K562 (cell line): ENCODE measurements around the gene ARL13B. TPM values are rescaled to one million over a fixed set of nuclear protein-coding genes. Genes with fewer than 3 reads are reported as not detected.

Experiments used
- ATAC-seq: fragments of 200-7000 bp; cut with Tn5 transposase; 3 replicates; pipeline ENCODE4 v1.9.1; 2020; ENCODE audit warnings: moderate library complexity
- BruUV-seq: library from RNA; stranded (reverse); fragments of 400-500 nt; replicated peaks from 2 replicates; lab custom pipeline; 2021; lab: Mats Ljungman, UMichigan
- CTCF ChIA-PET: fragments of 300-600 bp; formaldehyde crosslinking; extraction: SDS; loops from one replicate; lab custom pipeline; 2021; ENCODE audit warnings: low intra/inter-chr PET ratio; lab: Yijun Ruan, JAX
- POLR2A ChIA-PET: fragments of 300-600, 350-650 bp; sonication (Branson Sonifier 250); formaldehyde crosslinking; extraction: SDS; loops from one replicate; lab custom pipeline; 2021; ENCODE audit warnings: antibody characterized with exemption, inconsistent platforms; lab: Yijun Ruan, JAX
- DNase-seq, 4 experiments: peaks; one replicate each; pipeline versions ENCODE4 v3.0.0 to v3.0.0-alpha.2; 2011 to 2018; ENCODE audit warnings: low spot score in 3 of 4, mixed read lengths in 3 of 4; ENCODE audit errors: extremely low read depth in 1 of 4
- FAIRE-seq: peaks from 2 replicates; lab custom pipeline; 2011; peaks lifted over from hg19 to GRCh38; lab: Jason Lieb, UNC
- H2AFZ ChIP-seq: 2 replicates; pipeline ENCODE4 v1.6.0; 2011; ENCODE audit warnings: low read depth, low read length, control low read depth, inconsistent platforms
- H3K27ac ChIP-seq: fragments of 200-600 bp; 3 replicates; pipeline ENCODE4 v1.8.0; 2011; ENCODE audit warnings: low read depth, mild to moderate bottlenecking, control low read depth, inconsistent platforms, low read length, moderate library complexity, mixed read lengths; ENCODE audit errors: extremely low read depth
- H3K27me3 ChIP-seq, 2 experiments: fragments of 300-600 bp in 1 of 2; 2 replicates in 1 of 2; 3 replicates in 1 of 2; pipeline versions ENCODE4 v1.6.0 to v1.8.0; 2011; ENCODE audit warnings: inconsistent platforms in 2 of 2, low read length in 2 of 2, mild to moderate bottlenecking in 1 of 2, mixed read lengths in 1 of 2, moderate library complexity in 1 of 2; ENCODE audit not compliant: control insufficient read depth in 2 of 2, insufficient read depth in 2 of 2
- H3K36me3 ChIP-seq: fragments of 300-600 bp; 3 replicates; pipeline ENCODE4 v1.8.0; 2011; ENCODE audit warnings: mild to moderate bottlenecking, low read length, inconsistent platforms; ENCODE audit not compliant: control insufficient read depth, insufficient read depth
- H3K4me1 ChIP-seq, 2 experiments: fragments of 200-600 bp in 1 of 2; replicated peaks in 1 of 2; 2 replicates in 1 of 2; 3 replicates in 1 of 2; pipeline versions ENCODE4 v1.5.1 to v1.8.0; 2011; ENCODE audit warnings: inconsistent platforms in 2 of 2, low read length in 2 of 2, mild to moderate bottlenecking in 1 of 2, mixed read lengths in 1 of 2, moderate library complexity in 1 of 2; ENCODE audit not compliant: control insufficient read depth in 2 of 2, insufficient read depth in 2 of 2
- H3K4me2 ChIP-seq: 2 replicates; pipeline ENCODE4 v1.6.1; 2011; ENCODE audit warnings: low read length, control low read depth, inconsistent platforms, mixed read lengths; ENCODE audit not compliant: insufficient read depth
- H3K4me3 ChIP-seq: fragments of 200-600 bp; sonication (generic), shearing (Covaris generic); 2 replicates; pipeline ENCODE4 v1.5.1; 2016; ENCODE audit warnings: control low read depth, inconsistent platforms
- H3K79me2 ChIP-seq: fragments of 200-600 bp; 3 replicates; pipeline ENCODE4 v1.8.0; 2011; ENCODE audit warnings: low read length, inconsistent platforms; ENCODE audit not compliant: control insufficient read depth, insufficient read depth
- H3K9ac ChIP-seq, 2 experiments: 2 replicates each; pipeline versions ENCODE4 v1.6.0 to v1.6.1; 2011; ENCODE audit warnings: low read depth in 2 of 2, low read length in 2 of 2, control low read depth in 1 of 2, inconsistent platforms in 1 of 2, mild to moderate bottlenecking in 1 of 2, mixed read lengths in 1 of 2; ENCODE audit not compliant: insufficient read depth in 1 of 2
- H3K9me1 ChIP-seq: one replicate; pipeline ENCODE4 v1.6.0; 2011; ENCODE audit warnings: inconsistent platforms, mild to moderate bottlenecking, low read length, moderate library complexity; ENCODE audit not compliant: control insufficient read depth, insufficient read depth
- H3K9me3 ChIP-seq: replicated peaks from 2 replicates; pipeline ENCODE4 v1.5.1; 2011; ENCODE audit warnings: low read depth, low read length, inconsistent platforms; ENCODE audit not compliant: control insufficient read depth, insufficient read depth
- H4K20me1 ChIP-seq: replicated peaks from 2 replicates; pipeline ENCODE4 v1.6.1; 2011; ENCODE audit warnings: low read length, inconsistent platforms, mixed read lengths; ENCODE audit not compliant: control insufficient read depth, insufficient read depth
- BRD4 ChIP-seq: fragments of 200-600 bp; sonication (generic); IDR thresholded peaks from 2 replicates; pipeline ENCODE4 v1.6.1; 2017; ENCODE audit warnings: inconsistent platforms
- GATAD2A ChIP-seq: fragments of 450-650 bp; IDR thresholded peaks from 2 replicates; pipeline ENCODE4 v1.6.1; 2017
- SETDB1 ChIP-seq: IDR thresholded peaks from one replicate; pipeline ENCODE4 v1.6.1; 2012; ENCODE audit warnings: low read length, control low read depth, inconsistent platforms
- ZKSCAN1 ChIP-seq: fragments of 150-350 bp; IDR thresholded peaks from 2 replicates; pipeline ENCODE4 v1.6.1; 2016; ENCODE audit warnings: low read depth, low read length
- ZNF780A ChIP-seq: fragments of 250-450 bp; sonication (Bioruptor Pico); IDR thresholded peaks from 2 replicates; pipeline ENCODE4 v1.5.0; 2021; ENCODE audit warnings: mild to moderate bottlenecking
- WGBS: fragments of 100-300 bp; shearing (Covaris generic); methylation state at CpG from one replicate; pipeline ENCODE4 v1.1.6; 2016; ENCODE audit warnings: low coverage, mixed read lengths; ENCODE audit not compliant: insufficient coverage; ENCODE audit errors: missing lambda C conversion rate; 5-methylcytosine and 5-hydroxymethylcytosine counted together
- in situ Hi-C: fragments of 300-500 bp; cut with MboI; formaldehyde crosslinking; loops from 4 replicates; pipeline ENCODE4 v1.15.0; 2018; ENCODE audit warnings: inconsistent platforms, mixed read lengths
- intact Hi-C: fragments of 100-400 bp; cut with micrococcal nuclease; formaldehyde crosslinking; loops from 2 replicates; pipeline ENCODE4 v1.14.2; 2022
- polyA plus RNA-seq, 8 experiments: library from polyadenylated mRNA; depleted of rRNA in 4 of 8; stranded (reverse) in 5 of 8; unstranded in 3 of 8; fragments of >200 nt; fragmentation: Nextera tagmentation in 2 of 8; fragmentation: Illumina TruSeq in 1 of 8; extraction: Ambion mirVana in 2 of 8; extraction: Trizol in 1 of 8; gene quantifications; 2 replicates each; pipeline versions ENCODE4 v1.2.1 to v1.2.3, GENCODE V29; 2011 to 2014; ENCODE audit warnings: inconsistent platforms in 1 of 8, missing spikeins in 1 of 8
- total RNA-seq, 7 experiments: library from RNA; depleted of rRNA in 6 of 7; stranded (reverse); fragments of >200 nt in 6 of 7; fragmentation: Illumina TruSeq in 2 of 7; extraction: Trizol in 2 of 7; gene quantifications; 2 replicates each; pipeline versions ENCODE4 v1.2.1 to v1.2.3, GENCODE V29; 2011 to 2021; ENCODE audit warnings: low replicate concordance in 1 of 7
- TF ChIP-seq, protein P1 (sequence below): fragments of 450-650 bp; IDR thresholded peaks from 2 replicates; pipeline ENCODE4 v1.6.1; 2016
- TF ChIP-seq, protein P2 (sequence below), 3 experiments: IDR thresholded peaks in 2 of 3; conservative IDR thresholded peaks in 1 of 3; 2 replicates each; pipeline ENCODE4 v1.5.1; 2011 to 2012; ENCODE audit warnings: low read length in 3 of 3, mild to moderate bottlenecking in 3 of 3, control low read depth in 2 of 3, improper control_type of control experiment in 1 of 3, inconsistent platforms in 1 of 3, low read depth in 1 of 3, mixed read lengths in 1 of 3, moderate library complexity in 1 of 3; ENCODE audit not compliant: insufficient read depth in 2 of 3

The ARL13B gene
- total and polyA plus RNA-seq, 9 of the 15 experiments (the other 6 are each of a cell fraction or from before 2014, with no cell fraction given), result 4.1 to 16.9 (median 12.2) TPM

GRCh38 chr3:94099311-94099710 lies 119.4 kb downstream of the ARL13B start:
- H3K27ac ChIP-seq, result no peak overlapping the region
- no peak overlapping the region for H3K9ac ChIP-seq
- H3K79me2 ChIP-seq, result no peaks in the 10 kb centered on the region
- no peaks in the 10 kb centered on the region for H3K9me1 ChIP-seq
- no peak for TF ChIP-seq ZKSCAN1
- no peak overlapping the region for H3K4me3 ChIP-seq
- peaks cover 14% of the 10 kb centered on the region; the same call in 1 of the 3 replicates for H3K36me3 ChIP-seq
- intact Hi-C loops, result no loop called here
- no peaks in the 10 kb centered on the region for H3K9me3 ChIP-seq
- ATAC-seq, result no peak
- FAIRE-seq, result no peak
- CTCF ChIA-PET, result no interaction called here
- H2AFZ ChIP-seq, result no peak overlapping the region
- no peaks in the 10 kb centered on the region for H4K20me1 ChIP-seq
- BruUV-seq, result no TSS peak
- H3K4me2 ChIP-seq, result no peak overlapping the region
- H3K27me3 ChIP-seq, result no peaks in the 10 kb centered on the region
- POLR2A ChIA-PET, result interaction anchor here (0.6 kb wide), 1 partner anchor 243 kb away, joined by 3 read pairs; no protein-coding TSS in a partner anchor
- DNase-seq, result no peak
- no peaks in the 10 kb centered on the region for H3K4me1 ChIP-seq
- WGBS, result 91% methylated on average over 1 of the region's 1 CpG
- in situ Hi-C loops, result no loop called here

DNA sequence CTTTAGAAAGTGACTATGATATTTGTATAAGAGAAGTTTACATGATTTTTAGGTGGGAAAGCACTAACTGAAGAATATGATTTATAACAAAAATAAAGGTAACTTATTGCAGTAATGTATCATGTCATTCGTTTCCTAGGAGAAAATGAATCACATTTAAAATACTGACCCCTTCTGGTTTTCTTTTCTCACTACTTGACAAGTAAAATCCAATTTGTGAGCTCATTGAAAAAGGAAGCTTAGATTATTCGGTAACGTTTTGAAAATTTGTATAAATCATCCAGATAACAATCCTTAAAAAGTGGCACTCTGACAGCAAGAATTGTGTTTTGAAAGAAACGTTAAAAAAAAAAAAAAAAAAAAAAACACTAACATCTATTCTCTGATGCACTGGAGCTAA lies 121.9 kb downstream of the ARL13B start:
- DNase-seq (no peak), FAIRE-seq (no peak), ATAC-seq (no peak)
- no TSS peak for BruUV-seq
- 35% methylated on average over 3 of the region's 4 CpGs for WGBS
- Histone ChIP-seq H3K4me3 (no peak overlapping the region), H3K9me3 (no peaks in the 10 kb centered on the region), H3K4me1 (peaks cover 0 to 10% of the 10 kb centered on the region in 2 experiments; a peak in 1 of 5 replicates), H4K20me1 (no peaks in the 10 kb centered on the region), H3K79me2 (no peaks in the 10 kb centered on the region), H3K36me3 (0 out of 3 replicates have a peak, but pooled peaks cover 9% of the 10 kb centered on the region), H3K9me1 (no peaks in the 10 kb centered on the region), H3K9ac (no peak overlapping the region), H2AFZ (no peak overlapping the region), H3K27ac (no peak overlapping the region), H3K27me3 (no peaks in the 10 kb centered on the region), H3K4me2 (no peak overlapping the region)
- POLR2A ChIA-PET, result interaction anchor here (0.5 to 0.6 kb wide), 2 partner anchors 11 to 39 kb away, joined by 3 read pairs; partner anchors contain the start of genes DHFR2 and NSUN3
- intact Hi-C loops, result no loop called here
- in situ Hi-C loops, result no loop called here
- CTCF ChIA-PET, result no interaction called here
- TF ChIP-seq, protein P1, sequence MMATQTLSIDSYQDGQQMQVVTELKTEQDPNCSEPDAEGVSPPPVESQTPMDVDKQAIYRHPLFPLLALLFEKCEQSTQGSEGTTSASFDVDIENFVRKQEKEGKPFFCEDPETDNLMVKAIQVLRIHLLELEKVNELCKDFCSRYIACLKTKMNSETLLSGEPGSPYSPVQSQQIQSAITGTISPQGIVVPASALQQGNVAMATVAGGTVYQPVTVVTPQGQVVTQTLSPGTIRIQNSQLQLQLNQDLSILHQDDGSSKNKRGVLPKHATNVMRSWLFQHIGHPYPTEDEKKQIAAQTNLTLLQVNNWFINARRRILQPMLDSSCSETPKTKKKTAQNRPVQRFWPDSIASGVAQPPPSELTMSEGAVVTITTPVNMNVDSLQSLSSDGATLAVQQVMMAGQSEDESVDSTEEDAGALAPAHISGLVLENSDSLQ, result 0 out of 2 replicates have a peak, but pooled peaks have one; percentile 10
- TF ChIP-seq, protein P2, sequence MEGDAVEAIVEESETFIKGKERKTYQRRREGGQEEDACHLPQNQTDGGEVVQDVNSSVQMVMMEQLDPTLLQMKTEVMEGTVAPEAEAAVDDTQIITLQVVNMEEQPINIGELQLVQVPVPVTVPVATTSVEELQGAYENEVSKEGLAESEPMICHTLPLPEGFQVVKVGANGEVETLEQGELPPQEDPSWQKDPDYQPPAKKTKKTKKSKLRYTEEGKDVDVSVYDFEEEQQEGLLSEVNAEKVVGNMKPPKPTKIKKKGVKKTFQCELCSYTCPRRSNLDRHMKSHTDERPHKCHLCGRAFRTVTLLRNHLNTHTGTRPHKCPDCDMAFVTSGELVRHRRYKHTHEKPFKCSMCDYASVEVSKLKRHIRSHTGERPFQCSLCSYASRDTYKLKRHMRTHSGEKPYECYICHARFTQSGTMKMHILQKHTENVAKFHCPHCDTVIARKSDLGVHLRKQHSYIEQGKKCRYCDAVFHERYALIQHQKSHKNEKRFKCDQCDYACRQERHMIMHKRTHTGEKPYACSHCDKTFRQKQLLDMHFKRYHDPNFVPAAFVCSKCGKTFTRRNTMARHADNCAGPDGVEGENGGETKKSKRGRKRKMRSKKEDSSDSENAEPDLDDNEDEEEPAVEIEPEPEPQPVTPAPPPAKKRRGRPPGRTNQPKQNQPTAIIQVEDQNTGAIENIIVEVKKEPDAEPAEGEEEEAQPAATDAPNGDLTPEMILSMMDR (IDR thresholded peaks at IDR 0.05 in 2 of 3, conservative IDR thresholded peaks at IDR 0.05 in 1 of 3; ENCODE audit: insufficient read depth in 2 of 3, low read depth in 1 of 3, low read length in 3 of 3), result peak in 1 of 3 experiments; percentile 24; a peak in 1 of 6 replicates
- TF ChIP-seq BRD4 (no peak), SETDB1 (no peak), ZNF780A (no peak), GATAD2A (no peak)
